ENCODE results near the gene CELA1.
"Not testable (repeated sequence)": the region's sequence is repeated elsewhere in the genome, so short reads cannot be mapped to it uniquely, and the experiment has no call there.

Gene CELA1

GRCh38 chr12:51307655-51308593 lies 38.6 kb downstream of the CELA1 start:
- peak in 2 of 6 experiments; percentile 10 to 19 for DNase-seq

DNA sequence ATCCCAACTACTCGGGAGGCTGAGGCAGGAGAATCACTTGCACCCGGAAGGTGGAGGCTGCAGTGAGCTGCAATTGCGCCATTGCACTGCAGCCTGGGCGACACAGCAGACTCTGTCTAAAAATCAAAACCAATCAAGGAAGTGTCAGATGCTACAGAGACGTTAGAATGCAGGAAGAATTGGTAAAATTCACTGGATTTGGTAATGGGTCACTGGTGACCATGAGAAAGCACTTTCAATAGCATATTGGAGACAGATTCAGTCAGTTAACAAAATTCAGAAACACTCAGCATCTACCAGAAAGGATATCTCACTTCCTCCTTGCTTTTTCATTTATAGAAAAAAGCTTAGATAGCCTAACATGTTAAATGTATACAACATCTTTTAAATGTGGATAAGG lies 40.0 kb downstream of the CELA1 start:
- DNase-seq: no peak

GRCh38 chr12:51300768-51301167 lies 45.7 kb downstream of the CELA1 start:
- DNase-seq: not testable (repeated sequence)

DNA sequence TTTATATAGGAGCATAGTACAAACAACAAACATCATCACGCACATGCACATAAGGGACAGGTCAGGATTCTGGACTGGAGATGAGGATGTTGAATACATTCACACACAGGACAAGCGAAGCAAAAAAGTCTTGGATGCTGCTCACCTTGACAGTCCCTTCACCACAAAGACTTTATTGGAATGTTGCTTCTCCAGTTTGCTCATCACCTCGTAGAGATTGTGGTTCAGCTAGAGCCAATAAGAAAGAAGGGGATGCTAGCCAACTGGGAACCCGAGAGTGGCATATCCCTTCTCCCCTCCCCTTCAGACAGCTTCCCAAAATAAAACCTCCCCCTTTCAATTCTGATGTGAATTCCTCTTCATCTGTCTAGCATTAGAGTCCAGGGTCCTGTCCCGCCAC lies 50.8 kb downstream of the CELA1 start:
- DNase-seq: no peak

- DNase-seq: not testable (repeated sequence)
Measured at GRCh38 chr12:51294097-51294496, 52.4 kb downstream of the CELA1 start.

GRCh38 chr12:51293696-51294095 lies 52.8 kb downstream of the CELA1 start:
- no peak for DNase-seq

- not testable (repeated sequence) for DNase-seq
Measured at GRCh38 chr12:51291603-51292513, 54.6 kb downstream of the CELA1 start.

- no peak for DNase-seq
Measured at GRCh38 chr12:51285843-51286242, 60.6 kb downstream of the CELA1 start.

GRCh38 chr12:51281202-51281924 lies 65.1 kb downstream of the CELA1 start:
- no peak for DNase-seq

Measured in stimulated activated naive CD4-positive, alpha-beta T cell (primary cell).